ENCODE measurements around the gene EIF4EBP2. TPM values are rescaled to one million over a fixed set of nuclear protein-coding genes. Genes with fewer than 3 reads are reported as not detected.

EIF4EBP2 gene
- total and polyA plus RNA-seq, 4 donors, result 25.7 to 70.0 (median 33.0) TPM

DNA sequence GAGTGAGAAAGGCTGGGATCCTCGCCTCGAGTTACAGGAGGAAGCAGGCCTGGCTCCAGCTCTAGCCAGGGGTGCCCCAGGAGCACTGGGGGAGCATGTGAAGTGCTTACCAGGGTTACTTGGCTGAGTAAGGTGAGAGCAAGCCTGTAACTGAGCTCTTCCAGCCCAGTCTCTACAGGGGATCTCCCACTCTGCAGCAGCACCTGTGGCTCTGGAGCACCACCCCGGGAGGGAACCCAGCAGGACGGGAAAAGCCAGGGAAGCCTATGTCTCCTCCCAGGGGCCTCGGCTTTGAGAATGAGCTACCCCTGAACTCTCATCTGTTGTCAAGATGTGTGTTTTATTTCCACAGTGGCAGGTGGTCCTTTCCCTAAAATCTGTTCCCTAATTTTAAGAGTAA, 32.1 kb upstream of the EIF4EBP2 start:
- WGBS, result 63% methylated on average over 5 of the region's 5 CpGs
- Histone ChIP-seq H3K27me3 (ENCODE audit: control insufficient read depth in 4 of 4, insufficient read depth in 4 of 4, low read length in 3 of 4) (no peaks in the 10 kb centered on the region), H3K27ac (ENCODE audit: low read depth in 1 of 2, low read length in 2 of 2) (no peak overlapping the region), H3K36me3 (ENCODE audit: control insufficient read depth in 4 of 4, insufficient read depth in 3 of 4, low read depth in 1 of 4, low read length in 3 of 4) (no peaks in the 10 kb centered on the region), H3K9ac (ENCODE audit: low read depth in 1 of 2, low read length in 2 of 2) (no peak overlapping the region), H3K4me1 (ENCODE audit: control insufficient read depth in 4 of 4, insufficient read depth in 4 of 4, low read length in 3 of 4) (peaks cover 0 to 18% (median 14%) of the 10 kb centered on the region in 4 donors), H3K9me3 (ENCODE audit: control insufficient read depth in 4 of 4, low read length in 3 of 4) (no peaks in the 10 kb centered on the region), H3K4me3 (ENCODE audit: low read depth in 1 of 3, low read length in 3 of 3) (no peak overlapping the region)
- no peak for DNase-seq (ENCODE audit: low spot score)
- no peak for TF ChIP-seq RAD21 (IDR thresholded peaks at IDR 0.05)
- no peak for TF ChIP-seq HNF4A (conservative IDR thresholded peaks at IDR 0.05)

DNA sequence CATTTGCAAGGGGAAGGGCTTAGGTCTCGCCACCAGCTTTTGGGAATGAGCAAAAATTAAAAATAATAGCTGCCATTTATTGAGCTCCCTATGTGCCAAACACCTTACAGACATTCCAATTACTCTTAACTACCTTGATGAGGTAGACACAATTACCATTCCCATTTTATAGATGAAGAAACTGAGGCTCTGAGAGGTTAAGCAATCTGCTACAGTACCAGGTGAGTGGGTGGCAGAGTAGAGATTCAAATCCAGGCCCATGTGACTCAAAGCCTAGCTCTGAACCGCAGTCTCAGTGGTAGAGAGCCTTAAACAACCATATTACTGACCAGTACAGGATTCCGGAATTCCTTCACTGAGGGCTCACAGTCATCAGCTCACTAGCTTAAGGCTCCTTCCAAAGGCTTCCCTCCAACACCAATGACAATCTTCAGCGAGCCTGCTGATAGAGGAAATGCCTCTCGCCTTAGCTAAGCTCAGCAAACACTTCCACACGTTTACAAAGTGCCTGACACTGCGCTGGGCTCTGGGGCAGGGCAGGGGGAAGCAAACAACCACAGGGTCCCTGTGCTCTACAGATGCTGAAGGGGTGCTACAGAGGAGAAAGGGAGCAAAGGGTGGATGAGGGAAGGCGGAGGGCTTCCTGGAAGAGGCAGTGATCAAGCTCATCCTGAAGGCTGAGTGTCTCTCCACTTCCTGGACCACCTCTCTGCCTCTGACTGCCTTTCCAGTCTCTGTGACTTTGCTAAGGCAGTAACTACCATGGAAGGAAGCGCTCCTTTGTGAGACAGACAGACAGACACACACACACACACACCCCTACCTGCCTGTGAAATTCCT, 28.9 kb upstream of the EIF4EBP2 start:
- DNase-seq (ENCODE audit: low spot score), result no peak
- H3K4me3 ChIP-seq (ENCODE audit: low read depth in 1 of 3, low read length in 3 of 3), result no peak overlapping the region
- 92% methylated on average over 9 of the region's 9 CpGs for WGBS
- H3K36me3 ChIP-seq (ENCODE audit: control insufficient read depth in 4 of 4, insufficient read depth in 3 of 4, low read depth in 1 of 4, low read length in 3 of 4), result no peaks in the 10 kb centered on the region
- peaks cover 0 to 3% (median 1%) of the 10 kb centered on the region in 4 donors for H3K9me3 ChIP-seq (ENCODE audit: control insufficient read depth in 4 of 4, low read length in 3 of 4)
- H3K9ac ChIP-seq (ENCODE audit: low read depth in 1 of 2, low read length in 2 of 2), result no peak overlapping the region
- H3K27ac ChIP-seq (ENCODE audit: low read depth in 1 of 2, low read length in 2 of 2), result no peak overlapping the region
- H3K4me1 ChIP-seq (ENCODE audit: control insufficient read depth in 4 of 4, insufficient read depth in 4 of 4, low read length in 3 of 4), result peaks cover 0 to 6% (median 4%) of the 10 kb centered on the region in 4 donors
- no peaks in the 10 kb centered on the region for H3K27me3 ChIP-seq (ENCODE audit: control insufficient read depth in 4 of 4, insufficient read depth in 4 of 4, low read length in 3 of 4)
- TF ChIP-seq FOXA2 (IDR thresholded peaks at IDR 0.05) (no peak), GABPA (IDR thresholded peaks at IDR 0.05 in 1 of 2, conservative IDR thresholded peaks at IDR 0.05 in 1 of 2) (no peak), NR2F2 (IDR thresholded peaks at IDR 0.05) (no peak), HNF4A (conservative IDR thresholded peaks at IDR 0.05) (no peak), FOXA1 (IDR thresholded peaks at IDR 0.05) (no peak), EGR1 (IDR thresholded peaks at IDR 0.05; ENCODE audit: low read depth in 2 of 2) (no peak), TAF1 (conservative IDR thresholded peaks at IDR 0.05) (no peak), SP1 (IDR thresholded peaks at IDR 0.05) (no peak), RXRA (IDR thresholded peaks at IDR 0.05) (no peak), JUND (IDR thresholded peaks at IDR 0.05) (no peak)
- TF ChIP-seq, protein P1, sequence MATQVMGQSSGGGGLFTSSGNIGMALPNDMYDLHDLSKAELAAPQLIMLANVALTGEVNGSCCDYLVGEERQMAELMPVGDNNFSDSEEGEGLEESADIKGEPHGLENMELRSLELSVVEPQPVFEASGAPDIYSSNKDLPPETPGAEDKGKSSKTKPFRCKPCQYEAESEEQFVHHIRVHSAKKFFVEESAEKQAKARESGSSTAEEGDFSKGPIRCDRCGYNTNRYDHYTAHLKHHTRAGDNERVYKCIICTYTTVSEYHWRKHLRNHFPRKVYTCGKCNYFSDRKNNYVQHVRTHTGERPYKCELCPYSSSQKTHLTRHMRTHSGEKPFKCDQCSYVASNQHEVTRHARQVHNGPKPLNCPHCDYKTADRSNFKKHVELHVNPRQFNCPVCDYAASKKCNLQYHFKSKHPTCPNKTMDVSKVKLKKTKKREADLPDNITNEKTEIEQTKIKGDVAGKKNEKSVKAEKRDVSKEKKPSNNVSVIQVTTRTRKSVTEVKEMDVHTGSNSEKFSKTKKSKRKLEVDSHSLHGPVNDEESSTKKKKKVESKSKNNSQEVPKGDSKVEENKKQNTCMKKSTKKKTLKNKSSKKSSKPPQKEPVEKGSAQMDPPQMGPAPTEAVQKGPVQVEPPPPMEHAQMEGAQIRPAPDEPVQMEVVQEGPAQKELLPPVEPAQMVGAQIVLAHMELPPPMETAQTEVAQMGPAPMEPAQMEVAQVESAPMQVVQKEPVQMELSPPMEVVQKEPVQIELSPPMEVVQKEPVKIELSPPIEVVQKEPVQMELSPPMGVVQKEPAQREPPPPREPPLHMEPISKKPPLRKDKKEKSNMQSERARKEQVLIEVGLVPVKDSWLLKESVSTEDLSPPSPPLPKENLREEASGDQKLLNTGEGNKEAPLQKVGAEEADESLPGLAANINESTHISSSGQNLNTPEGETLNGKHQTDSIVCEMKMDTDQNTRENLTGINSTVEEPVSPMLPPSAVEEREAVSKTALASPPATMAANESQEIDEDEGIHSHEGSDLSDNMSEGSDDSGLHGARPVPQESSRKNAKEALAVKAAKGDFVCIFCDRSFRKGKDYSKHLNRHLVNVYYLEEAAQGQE (IDR thresholded peaks at IDR 0.05), result no peak
- TF ChIP-seq, protein P2, sequence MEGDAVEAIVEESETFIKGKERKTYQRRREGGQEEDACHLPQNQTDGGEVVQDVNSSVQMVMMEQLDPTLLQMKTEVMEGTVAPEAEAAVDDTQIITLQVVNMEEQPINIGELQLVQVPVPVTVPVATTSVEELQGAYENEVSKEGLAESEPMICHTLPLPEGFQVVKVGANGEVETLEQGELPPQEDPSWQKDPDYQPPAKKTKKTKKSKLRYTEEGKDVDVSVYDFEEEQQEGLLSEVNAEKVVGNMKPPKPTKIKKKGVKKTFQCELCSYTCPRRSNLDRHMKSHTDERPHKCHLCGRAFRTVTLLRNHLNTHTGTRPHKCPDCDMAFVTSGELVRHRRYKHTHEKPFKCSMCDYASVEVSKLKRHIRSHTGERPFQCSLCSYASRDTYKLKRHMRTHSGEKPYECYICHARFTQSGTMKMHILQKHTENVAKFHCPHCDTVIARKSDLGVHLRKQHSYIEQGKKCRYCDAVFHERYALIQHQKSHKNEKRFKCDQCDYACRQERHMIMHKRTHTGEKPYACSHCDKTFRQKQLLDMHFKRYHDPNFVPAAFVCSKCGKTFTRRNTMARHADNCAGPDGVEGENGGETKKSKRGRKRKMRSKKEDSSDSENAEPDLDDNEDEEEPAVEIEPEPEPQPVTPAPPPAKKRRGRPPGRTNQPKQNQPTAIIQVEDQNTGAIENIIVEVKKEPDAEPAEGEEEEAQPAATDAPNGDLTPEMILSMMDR (IDR thresholded peaks at IDR 0.05; ENCODE audit: low read depth, low read length, missing input control), result no peak
- TF ChIP-seq, protein P3, sequence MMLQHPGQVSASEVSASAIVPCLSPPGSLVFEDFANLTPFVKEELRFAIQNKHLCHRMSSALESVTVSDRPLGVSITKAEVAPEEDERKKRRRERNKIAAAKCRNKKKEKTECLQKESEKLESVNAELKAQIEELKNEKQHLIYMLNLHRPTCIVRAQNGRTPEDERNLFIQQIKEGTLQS (IDR thresholded peaks at IDR 0.05), result no peak
- TF ChIP-seq, protein P4, sequence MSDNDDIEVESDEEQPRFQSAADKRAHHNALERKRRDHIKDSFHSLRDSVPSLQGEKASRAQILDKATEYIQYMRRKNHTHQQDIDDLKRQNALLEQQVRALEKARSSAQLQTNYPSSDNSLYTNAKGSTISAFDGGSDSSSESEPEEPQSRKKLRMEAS (IDR thresholded peaks at IDR 0.05), result no peak
- TF ChIP-seq, protein P5, sequence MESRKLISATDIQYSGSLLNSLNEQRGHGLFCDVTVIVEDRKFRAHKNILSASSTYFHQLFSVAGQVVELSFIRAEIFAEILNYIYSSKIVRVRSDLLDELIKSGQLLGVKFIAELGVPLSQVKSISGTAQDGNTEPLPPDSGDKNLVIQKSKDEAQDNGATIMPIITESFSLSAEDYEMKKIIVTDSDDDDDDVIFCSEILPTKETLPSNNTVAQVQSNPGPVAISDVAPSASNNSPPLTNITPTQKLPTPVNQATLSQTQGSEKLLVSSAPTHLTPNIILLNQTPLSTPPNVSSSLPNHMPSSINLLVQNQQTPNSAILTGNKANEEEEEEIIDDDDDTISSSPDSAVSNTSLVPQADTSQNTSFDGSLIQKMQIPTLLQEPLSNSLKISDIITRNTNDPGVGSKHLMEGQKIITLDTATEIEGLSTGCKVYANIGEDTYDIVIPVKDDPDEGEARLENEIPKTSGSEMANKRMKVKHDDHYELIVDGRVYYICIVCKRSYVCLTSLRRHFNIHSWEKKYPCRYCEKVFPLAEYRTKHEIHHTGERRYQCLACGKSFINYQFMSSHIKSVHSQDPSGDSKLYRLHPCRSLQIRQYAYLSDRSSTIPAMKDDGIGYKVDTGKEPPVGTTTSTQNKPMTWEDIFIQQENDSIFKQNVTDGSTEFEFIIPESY (IDR thresholded peaks at IDR 0.05), result no peak
